DND-41 (cell line): Measurements from ENCODE around the gene ABCG2.

ENCODE experiments used
- EZH2 ChIP-seq: IDR thresholded peaks from 3 replicates; pipeline ENCODE4 v1.6.1; 2012; ENCODE audit warnings: borderline replicate concordance, low read depth, mild to moderate bottlenecking, moderate library complexity, low read length, inconsistent platforms; ENCODE audit not compliant: severe bottlenecking
- TF ChIP-seq, protein P1 (sequence below): IDR thresholded peaks from 2 replicates; pipeline ENCODE4 v1.5.1; 2012; ENCODE audit warnings: borderline replicate concordance, low read length, moderate library complexity, mild to moderate bottlenecking; ENCODE audit not compliant: poor library complexity, severe bottlenecking; ENCODE audit errors: extremely low read depth

GRCh38 chr4:88110826-88111225 lies 47.6 kb downstream of the ABCG2 start:
- TF ChIP-seq, protein P1, sequence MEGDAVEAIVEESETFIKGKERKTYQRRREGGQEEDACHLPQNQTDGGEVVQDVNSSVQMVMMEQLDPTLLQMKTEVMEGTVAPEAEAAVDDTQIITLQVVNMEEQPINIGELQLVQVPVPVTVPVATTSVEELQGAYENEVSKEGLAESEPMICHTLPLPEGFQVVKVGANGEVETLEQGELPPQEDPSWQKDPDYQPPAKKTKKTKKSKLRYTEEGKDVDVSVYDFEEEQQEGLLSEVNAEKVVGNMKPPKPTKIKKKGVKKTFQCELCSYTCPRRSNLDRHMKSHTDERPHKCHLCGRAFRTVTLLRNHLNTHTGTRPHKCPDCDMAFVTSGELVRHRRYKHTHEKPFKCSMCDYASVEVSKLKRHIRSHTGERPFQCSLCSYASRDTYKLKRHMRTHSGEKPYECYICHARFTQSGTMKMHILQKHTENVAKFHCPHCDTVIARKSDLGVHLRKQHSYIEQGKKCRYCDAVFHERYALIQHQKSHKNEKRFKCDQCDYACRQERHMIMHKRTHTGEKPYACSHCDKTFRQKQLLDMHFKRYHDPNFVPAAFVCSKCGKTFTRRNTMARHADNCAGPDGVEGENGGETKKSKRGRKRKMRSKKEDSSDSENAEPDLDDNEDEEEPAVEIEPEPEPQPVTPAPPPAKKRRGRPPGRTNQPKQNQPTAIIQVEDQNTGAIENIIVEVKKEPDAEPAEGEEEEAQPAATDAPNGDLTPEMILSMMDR: no peak
- TF ChIP-seq EZH2: no peak
